NCI-H748 (cell line): ENCODE results near the gene TRPV3.
"Not testable (repeated sequence)": the region's sequence is repeated elsewhere in the genome, so short reads cannot be mapped to it uniquely, and the experiment has no call there.

ENCODE experiments used
- DNase-seq: peaks from one replicate; lab custom pipeline; 2025; ENCODE audit not compliant: unreplicated experiment; lab: John Stamatoyannopoulos, UW

TRPV3 gene

GRCh38 chr17:3557768-3558583 lies at the start of gene TRPV3:
TRPV3 (minus strand) TSS chr17:3557812; CDS start chr17:3554850, 2,962 bp downstream.
- DNase-seq = peak; percentile 28

- DNase-seq = no peak
These were observed 46.3 kb upstream of the TRPV3 start for GRCh38 chr17:3603870-3604259.

- no peak for DNase-seq
These were observed 45.7 kb upstream of the TRPV3 start for GRCh38 chr17:3603119-3603869.

GRCh38 chr17:3602499-3602898 lies 44.9 kb upstream of the TRPV3 start:
- peak; percentile 33 for DNase-seq

GRCh38 chr17:3600529-3601205 lies 43.1 kb upstream of the TRPV3 start:
- no peak for DNase-seq

- DNase-seq = no peak
These were observed 40.5 kb upstream of the TRPV3 start for GRCh38 chr17:3598078-3598477.

GRCh38 chr17:3596804-3597464 lies 39.3 kb upstream of the TRPV3 start:
- DNase-seq = no peak

GRCh38 chr17:3594976-3595375 lies 37.4 kb upstream of the TRPV3 start:
- no peak for DNase-seq

- no peak for DNase-seq
These were observed 36.6 kb upstream of the TRPV3 start for GRCh38 chr17:3594051-3594800.

- no peak for DNase-seq
These were observed 35.8 kb upstream of the TRPV3 start for GRCh38 chr17:3593384-3593783.

- DNase-seq = no peak
These were observed 34.7 kb upstream of the TRPV3 start for GRCh38 chr17:3592216-3592860.

GRCh38 chr17:3590768-3591167 lies 33.2 kb upstream of the TRPV3 start:
- no peak for DNase-seq

- DNase-seq = no peak
These were observed 32.6 kb upstream of the TRPV3 start for GRCh38 chr17:3590231-3590630.

GRCh38 chr17:3589784-3590183 lies 32.2 kb upstream of the TRPV3 start:
- DNase-seq = no peak

GRCh38 chr17:3585826-3586225 lies 28.2 kb upstream of the TRPV3 start:
- DNase-seq = no peak

- DNase-seq = no peak
These were observed 25.8 kb upstream of the TRPV3 start for GRCh38 chr17:3583456-3583855.

GRCh38 chr17:3582915-3583314 lies 25.3 kb upstream of the TRPV3 start:
- no peak for DNase-seq

- DNase-seq = not testable (repeated sequence)
These were observed 21.1 kb upstream of the TRPV3 start for GRCh38 chr17:3578667-3579066.

GRCh38 chr17:3576970-3577369 lies 19.4 kb upstream of the TRPV3 start:
- no peak for DNase-seq

GRCh38 chr17:3575511-3575910 lies 17.9 kb upstream of the TRPV3 start:
- DNase-seq = no peak
